NCI-H2081 treated with DMSO at 0.1 percent for 48 hours (cell line): ENCODE results near the gene OTUD7B.

Source experiments
- DNase-seq: peaks from one replicate; lab custom pipeline; 2025; lab: John Stamatoyannopoulos, UW

OTUD7B gene

GRCh38 chr1:149916898-149917252 lies 93.7 kb downstream of the OTUD7B start:
- DNase-seq = no peak

- no peak for DNase-seq
Measured at GRCh38 chr1:149916193-149916897, 94.2 kb downstream of the OTUD7B start.

- DNase-seq = no peak
Measured at GRCh38 chr1:149915429-149916192, 94.9 kb downstream of the OTUD7B start.

- no peak for DNase-seq
Measured at GRCh38 chr1:149914545-149914944, 96.0 kb downstream of the OTUD7B start.

- DNase-seq = no peak
Measured at GRCh38 chr1:149906570-149907075, 103.9 kb downstream of the OTUD7B start.

- no peak for DNase-seq
Measured at GRCh38 chr1:149903836-149904491, 106.6 kb downstream of the OTUD7B start.

GRCh38 chr1:149899460-149900284 lies 110.9 kb downstream of the OTUD7B start, which contains the start of gene BOLA1:
Gene BOLA1 (plus strand): TSS chr1:149899568. CDS start chr1:149900060, 492 bp downstream.
- DNase-seq = peak; percentile 81

GRCh38 chr1:149896575-149896974 lies 114.0 kb downstream of the OTUD7B start:
- no peak for DNase-seq

GRCh38 chr1:149888999-149889289 lies 121.6 kb downstream of the OTUD7B start:
- DNase-seq = no peak

- peak; percentile 59 for DNase-seq
Measured at GRCh38 chr1:149888247-149888998, 122.1 kb downstream of the OTUD7B start.
